HepG2 (cell line): Measurements from ENCODE around the gene GABBR2. TPM values are rescaled to one million over a fixed set of nuclear protein-coding genes. Genes with fewer than 3 reads are reported as not detected.

Source experiments
- ATAC-seq: fragments of 200-7000 bp; cut with Tn5 transposase; 3 replicates; pipeline ENCODE4 v1.9.1; 2020; ENCODE audit warnings: mild to moderate bottlenecking, moderate library complexity
- BruUV-seq: library from RNA; stranded (reverse); fragments of 400-500 nt; replicated peaks from 2 replicates; lab custom pipeline; 2021; lab: Mats Ljungman, UMichigan
- CTCF ChIA-PET: fragments of 300-600 bp; formaldehyde crosslinking; extraction: SDS; loops from one replicate; lab custom pipeline; 2021; ENCODE audit warnings: low total read pairs, inconsistent platforms, low intra/inter-chr PET ratio; lab: Yijun Ruan, JAX
- POLR2A ChIA-PET: fragments of 350-600 bp; sonication (Branson Sonifier 250); formaldehyde crosslinking; loops from one replicate; lab custom pipeline; 2020; ENCODE audit warnings: antibody characterized with exemption, inconsistent platforms; lab: Yijun Ruan, JAX
- DNase-seq: peaks from one replicate; pipeline ENCODE4 v3.0.0-alpha.2; 2015; ENCODE audit warnings: low spot score
- FAIRE-seq: peaks from 3 replicates; lab custom pipeline; 2011; peaks lifted over from hg19 to GRCh38; lab: Jason Lieb, UNC
- H2AFZ ChIP-seq: one replicate; pipeline ENCODE4 v1.6.1; 2011; ENCODE audit warnings: low read length, inconsistent platforms
- H3K27ac ChIP-seq: fragments of 300-600 bp; 3 replicates; pipeline ENCODE4 v1.8.0; 2011; ENCODE audit warnings: mixed run types, mild to moderate bottlenecking, mixed read lengths, low read length, inconsistent platforms; ENCODE audit not compliant: insufficient read depth; ENCODE audit errors: extremely low read length
- H3K27me3 ChIP-seq, 2 experiments: fragments of 200-600 bp in 1 of 2; 2 replicates in 1 of 2; 3 replicates in 1 of 2; pipeline versions ENCODE4 v1.6.0 to v1.8.0; 2011; ENCODE audit warnings: low read length in 2 of 2, mild to moderate bottlenecking in 2 of 2, moderate library complexity in 2 of 2, inconsistent platforms in 1 of 2; ENCODE audit not compliant: insufficient read depth in 2 of 2, control insufficient read depth in 1 of 2
- H3K36me3 ChIP-seq, 2 experiments: fragments of 200-600 bp in 1 of 2; replicated peaks in 1 of 2; 2 replicates in 1 of 2; 3 replicates in 1 of 2; pipeline versions ENCODE4 v1.5.1 to v1.8.0; 2011; ENCODE audit warnings: low read length in 2 of 2, inconsistent platforms in 1 of 2; ENCODE audit not compliant: insufficient read depth in 2 of 2, control insufficient read depth in 1 of 2
- H3K4me1 ChIP-seq: 2 replicates; pipeline ENCODE4 v1.5.1; 2012; ENCODE audit warnings: low read length, inconsistent platforms; ENCODE audit not compliant: insufficient read depth
- H3K4me2 ChIP-seq: 2 replicates; pipeline ENCODE4 v1.6.0; 2011; ENCODE audit warnings: low read depth, low read length, inconsistent platforms
- H3K4me3 ChIP-seq, 3 experiments: fragments of 200-600 bp in 1 of 3; sonication (generic), shearing (Covaris generic) in 1 of 3; replicated peaks in 1 of 3; 2 replicates each; pipeline ENCODE4 v1.5.1; 2011 to 2016; ENCODE audit warnings: low read length in 3 of 3, inconsistent platforms in 2 of 3, low read depth in 2 of 3, mild to moderate bottlenecking in 2 of 3, control low read depth in 1 of 3, mixed read lengths in 1 of 3; ENCODE audit not compliant: insufficient read depth in 1 of 3
- H3K79me2 ChIP-seq: one replicate; pipeline ENCODE4 v1.6.1; 2011; ENCODE audit warnings: low read length, inconsistent platforms; ENCODE audit not compliant: insufficient read depth
- H3K9ac ChIP-seq: 2 replicates; pipeline ENCODE4 v1.6.0; 2011; ENCODE audit warnings: mild to moderate bottlenecking, low read depth, low read length, inconsistent platforms; ENCODE audit not compliant: insufficient read depth
- H3K9me3 ChIP-seq: 2 replicates; pipeline ENCODE4 v1.5.1; 2012; ENCODE audit warnings: mild to moderate bottlenecking, low read length
- H4K20me1 ChIP-seq: 2 replicates; pipeline ENCODE4 v1.6.0; 2011; ENCODE audit warnings: inconsistent platforms, mild to moderate bottlenecking, low read length, moderate library complexity; ENCODE audit not compliant: insufficient read depth
- CAMTA2 ChIP-seq: sonication (generic); formaldehyde crosslinking; IDR thresholded peaks from 2 replicates; pipeline ENCODE4 v1.4.0; 2020; ENCODE audit warnings: mild to moderate bottlenecking, missing genetic modification reagents, borderline replicate concordance
- EP300 ChIP-seq, 3 experiments: sonication (generic) in 1 of 3; formaldehyde crosslinking in 1 of 3; IDR thresholded peaks; 2 replicates each; pipeline versions ENCODE4 v1.5.1 to v1.6.1; 2011 to 2020; ENCODE audit warnings: low read depth in 2 of 3, low read length in 2 of 3, borderline replicate concordance in 1 of 3, improper control_type of control experiment in 1 of 3, mild to moderate bottlenecking in 1 of 3, missing genetic modification reagents in 1 of 3, moderate library complexity in 1 of 3
- KLF13 ChIP-seq: sonication (generic); formaldehyde crosslinking; IDR thresholded peaks from 2 replicates; pipeline ENCODE4 v1.4.0; 2020; ENCODE audit warnings: mild to moderate bottlenecking, missing genetic modification reagents
- PAF1 ChIP-seq: IDR thresholded peaks from 2 replicates; pipeline ENCODE4 v1.6.1; 2016; ENCODE audit warnings: missing genetic modification reagents, missing compliant biosample characterization
- ZNF276 ChIP-seq: sonication (generic); formaldehyde crosslinking; IDR thresholded peaks from 2 replicates; pipeline ENCODE4 v1.4.0; 2020; ENCODE audit warnings: mild to moderate bottlenecking, low read depth, missing genetic modification reagents
- WGBS: methylation state at CpG from one replicate; pipeline ENCODE4 v1.1.6; 2017; ENCODE audit warnings: low lambda C conversion rate; 5-methylcytosine and 5-hydroxymethylcytosine counted together
- in situ Hi-C: cut with HindIII; loops from 2 replicates; pipeline ENCODE4 v1.10.0; 2017; ENCODE audit warnings: low pct_unique_long_range_greater_than_20kb; ENCODE audit not compliant: extremely low pct_ligation_motif_present
- intact Hi-C: fragments of 100-400 bp; cut with micrococcal nuclease; formaldehyde crosslinking; loops from one replicate; pipeline ENCODE4 v1.10.0; 2022; ENCODE audit not compliant: unreplicated experiment
- polyA plus RNA-seq, 8 experiments: library from polyadenylated mRNA; depleted of rRNA in 3 of 8; stranded (reverse) in 7 of 8; unstranded in 1 of 8; fragments of >200 nt; fragmentation: Illumina TruSeq in 4 of 8; extraction: Trizol in 4 of 8; gene quantifications; 2 replicates each; pipeline versions ENCODE4 v1.2.1 to v1.2.3, GENCODE V29; 2011 to 2016; ENCODE audit warnings: low read depth in 4 of 8, missing spikeins in 1 of 8, mixed read lengths in 1 of 8; ENCODE audit not compliant: insufficient read depth in 1 of 8
- total RNA-seq, 5 experiments: library from RNA; depleted of rRNA; stranded (reverse); fragments of >200 nt; fragmentation: Illumina TruSeq; extraction: Trizol; gene quantifications; 2 replicates each; pipeline ENCODE4 v1.2.3, GENCODE V29; 2016; ENCODE audit warnings: low read depth in 1 of 5
- TF ChIP-seq, protein P1 (sequence below): sonication (generic); formaldehyde crosslinking; conservative IDR thresholded peaks from 2 replicates; pipeline ENCODE4 v1.4.0; 2020; ENCODE audit warnings: missing genetic modification reagents

GABBR2 gene
- total and polyA plus RNA-seq, 2 of the 13 experiments (the other 11 are each of a cell fraction or from before 2014, with no cell fraction given) = 0.02 TPM; not detected in 1

DNA sequence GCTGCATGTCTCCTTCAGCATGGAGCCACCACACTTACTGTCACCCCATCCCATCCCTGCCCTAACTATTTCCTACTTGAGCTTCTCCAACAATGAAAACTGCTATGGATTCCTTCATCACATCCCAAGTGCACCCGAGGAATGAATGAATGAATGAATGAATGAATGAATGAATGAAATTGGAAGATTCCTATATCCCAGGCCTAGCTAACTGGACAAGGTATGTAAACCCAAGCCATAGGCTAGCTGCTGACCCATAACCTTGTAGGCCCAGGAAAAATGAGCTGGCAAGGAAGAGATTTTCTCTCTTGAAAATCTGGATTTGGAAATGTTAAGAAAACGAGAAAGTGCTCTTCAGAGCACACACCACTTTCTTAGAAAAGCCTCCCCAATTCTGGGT is 97.4 kb downstream of the GABBR2 start:
- 0% methylated on average over 2 of the region's 2 CpGs for WGBS
- no peak overlapping the region for H3K4me2 ChIP-seq
- no peaks in the 10 kb centered on the region for H3K79me2 ChIP-seq
- CTCF ChIA-PET = no interaction called here
- POLR2A ChIA-PET = no interaction called here
- no peaks in the 10 kb centered on the region for H3K36me3 ChIP-seq
- BruUV-seq = no TSS peak
- H2AFZ ChIP-seq = no peak overlapping the region
- intact Hi-C loops (no loop called here), in situ Hi-C loops (no loop called here)
- H3K27ac ChIP-seq = no peak overlapping the region
- no peak for FAIRE-seq
- H3K9me3 ChIP-seq = no peaks in the 10 kb centered on the region
- ATAC-seq = no peak
- no peaks in the 10 kb centered on the region for H3K27me3 ChIP-seq
- no peaks in the 10 kb centered on the region for H4K20me1 ChIP-seq
- no peak for DNase-seq
- TF ChIP-seq ZNF276 (CRISPR knock-in tag) (no peak), PAF1 (CRISPR knock-in tag) (no peak), CAMTA2 (CRISPR knock-in tag) (no peak), EP300 (IDR thresholded peaks at IDR 0.05; ENCODE audit: low read depth in 2 of 2, low read length in 2 of 2) (no peak), EP300 (CRISPR knock-in tag; IDR thresholded peaks at IDR 0.05; ENCODE audit: borderline replicate concordance) (no peak), KLF13 (no peak)
- TF ChIP-seq, protein P1, sequence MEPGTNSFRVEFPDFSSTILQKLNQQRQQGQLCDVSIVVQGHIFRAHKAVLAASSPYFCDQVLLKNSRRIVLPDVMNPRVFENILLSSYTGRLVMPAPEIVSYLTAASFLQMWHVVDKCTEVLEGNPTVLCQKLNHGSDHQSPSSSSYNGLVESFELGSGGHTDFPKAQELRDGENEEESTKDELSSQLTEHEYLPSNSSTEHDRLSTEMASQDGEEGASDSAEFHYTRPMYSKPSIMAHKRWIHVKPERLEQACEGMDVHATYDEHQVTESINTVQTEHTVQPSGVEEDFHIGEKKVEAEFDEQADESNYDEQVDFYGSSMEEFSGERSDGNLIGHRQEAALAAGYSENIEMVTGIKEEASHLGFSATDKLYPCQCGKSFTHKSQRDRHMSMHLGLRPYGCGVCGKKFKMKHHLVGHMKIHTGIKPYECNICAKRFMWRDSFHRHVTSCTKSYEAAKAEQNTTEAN (CRISPR knock-in tag) = no peak
- no peaks in the 10 kb centered on the region for H3K4me1 ChIP-seq
- no peak overlapping the region for H3K9ac ChIP-seq
- no peak overlapping the region for H3K4me3 ChIP-seq
